GM13976 (cell line): ENCODE measurements around the gene AKTIP.

Experiments used
- DNase-seq: peaks from one replicate; pipeline ENCODE4 v3.0.0; 2012; ENCODE audit warnings: low spot score
- CTCF ChIP-seq: IDR thresholded peaks from 2 replicates; pipeline ENCODE4 v1.5.1; 2012; ENCODE audit warnings: borderline replicate concordance, mild to moderate bottlenecking; ENCODE audit not compliant: insufficient read depth; ENCODE audit errors: extremely low read depth, missing control alignments, control extremely low read depth
- in situ Hi-C: fragments of 300-500 bp; cut with MboI; formaldehyde crosslinking; loops from one replicate; pipeline ENCODE4 v1.12.0; 2022; ENCODE audit warnings: low sequenced_read_pairs, mixed read lengths, inconsistent platforms; ENCODE audit not compliant: unreplicated experiment

AKTIP gene

GRCh38 chr16:53523971-53524548 is 21.1 kb upstream of the AKTIP start:
- no peak for DNase-seq
- in situ Hi-C loops: no loop called here
- TF ChIP-seq CTCF: no peak

- no peak for DNase-seq
- TF ChIP-seq CTCF: no peak
- in situ Hi-C loops: no loop called here
Observed at GRCh38 chr16:53523126-53523804, 20.3 kb upstream of the AKTIP start.

GRCh38 chr16:53519417-53520091 is 16.5 kb upstream of the AKTIP start:
- no peak for TF ChIP-seq CTCF
- in situ Hi-C loops: no loop called here
- DNase-seq: no peak

GRCh38 chr16:53518550-53519416 is 15.8 kb upstream of the AKTIP start:
- no peak for TF ChIP-seq CTCF
- in situ Hi-C loops: no loop called here
- peak; percentile 80 for DNase-seq

- DNase-seq: no peak
- in situ Hi-C loops: no loop called here
- no peak for TF ChIP-seq CTCF
Observed at GRCh38 chr16:53517851-53518250, 14.8 kb upstream of the AKTIP start.

- in situ Hi-C loops: no loop called here
- no peak for DNase-seq
- no peak for TF ChIP-seq CTCF
Observed at GRCh38 chr16:53515811-53516210, 12.8 kb upstream of the AKTIP start.
